T-helper 1 cell treated with Interleukin-12 subunit alpha and Interleukin-12 subunit beta and Interleukin-4 antibody, amounts not matched to agents 30 μg/mL and 1 μg/mL, for 36 hours (primary cell): Measurements from ENCODE around the gene MYPOP.
"Not testable (repeated sequence)": the region's sequence is repeated elsewhere in the genome, so short reads cannot be mapped to it uniquely, and the experiment has no call there.

Experiments
- H3K27ac Mint-ChIP-seq: one replicate; pipeline ENCODE4 v1.8.0; 2021; ENCODE audit warnings: mild to moderate bottlenecking, mixed read lengths
- H3K27me3 Mint-ChIP-seq: one replicate; pipeline ENCODE4 v1.8.0; 2021; ENCODE audit warnings: low read depth, mixed read lengths
- H3K36me3 Mint-ChIP-seq: one replicate; pipeline ENCODE4 v1.8.0; 2021; ENCODE audit warnings: low read depth, mixed read lengths
- H3K4me1 Mint-ChIP-seq: one replicate; pipeline ENCODE4 v1.8.0; 2021; ENCODE audit warnings: low read depth, mixed read lengths
- H3K4me3 Mint-ChIP-seq: one replicate; pipeline ENCODE4 v1.8.0; 2021; ENCODE audit warnings: mild to moderate bottlenecking, moderate library complexity, mixed read lengths
- H3K9me3 Mint-ChIP-seq: one replicate; pipeline ENCODE4 v1.8.0; 2021; ENCODE audit warnings: mixed read lengths

MYPOP gene

GRCh38 chr19:45897261-45897812, 5.1 kb downstream of the MYPOP start:
- Mint-ChIP-seq H3K4me3 (no peak overlapping the region), H3K27me3 (no peaks in the 10 kb centered on the region), H3K9me3 (no peaks in the 10 kb centered on the region), H3K36me3 (peaks cover 21% of the 10 kb centered on the region), H3K27ac (no peak overlapping the region), H3K4me1 (peaks cover 12% of the 10 kb centered on the region)

- H3K4me3 Mint-ChIP-seq, H3K9me3 Mint-ChIP-seq, H3K27ac Mint-ChIP-seq, H3K27me3 Mint-ChIP-seq, H3K4me1 Mint-ChIP-seq: not testable (repeated sequence)
- H3K36me3 Mint-ChIP-seq = peaks cover 21% of the 10 kb centered on the region
Measured at GRCh38 chr19:45895983-45896599, 6.3 kb downstream of the MYPOP start.

- Mint-ChIP-seq H3K9me3 (no peaks in the 10 kb centered on the region), H3K4me1 (peaks cover 2% of the 10 kb centered on the region), H3K4me3 (no peak overlapping the region), H3K27ac (no peak overlapping the region), H3K36me3 (peaks cover 17% of the 10 kb centered on the region), H3K27me3 (no peaks in the 10 kb centered on the region)
Measured at GRCh38 chr19:45895519-45895972, 6.9 kb downstream of the MYPOP start.

GRCh38 chr19:45890877-45891276, 11.5 kb downstream of the MYPOP start:
- Mint-ChIP-seq H3K27ac (no peak overlapping the region), H3K9me3 (no peaks in the 10 kb centered on the region), H3K36me3 (peaks cover 8% of the 10 kb centered on the region), H3K4me3 (no peak overlapping the region), H3K4me1 (peaks cover 8% of the 10 kb centered on the region), H3K27me3 (no peaks in the 10 kb centered on the region)

- no peak overlapping the region for H3K4me3 Mint-ChIP-seq
- no peak overlapping the region for H3K27ac Mint-ChIP-seq
- no peaks in the 10 kb centered on the region for H3K9me3 Mint-ChIP-seq
- peaks cover 5% of the 10 kb centered on the region for H3K36me3 Mint-ChIP-seq
- H3K4me1 Mint-ChIP-seq = peaks cover 8% of the 10 kb centered on the region
- no peaks in the 10 kb centered on the region for H3K27me3 Mint-ChIP-seq
Measured at GRCh38 chr19:45889210-45889885, 13.1 kb downstream of the MYPOP start.

GRCh38 chr19:45887200-45887710, 15.2 kb downstream of the MYPOP start:
- Mint-ChIP-seq H3K9me3 (no peaks in the 10 kb centered on the region), H3K27ac (peak overlapping the region; percentile 99), H3K4me3 (peak overlapping the region; percentile 97), H3K36me3 (peaks cover 7% of the 10 kb centered on the region), H3K4me1 (peaks cover 11% of the 10 kb centered on the region), H3K27me3 (no peaks in the 10 kb centered on the region)

GRCh38 chr19:45886427-45887199, 15.8 kb downstream of the MYPOP start:
- H3K4me3 Mint-ChIP-seq = peak overlapping the region; percentile 97
- peak overlapping the region; percentile 99 for H3K27ac Mint-ChIP-seq
- H3K36me3 Mint-ChIP-seq = peaks cover 7% of the 10 kb centered on the region
- H3K4me1 Mint-ChIP-seq = peaks cover 14% of the 10 kb centered on the region
- H3K27me3 Mint-ChIP-seq = no peaks in the 10 kb centered on the region
- no peaks in the 10 kb centered on the region for H3K9me3 Mint-ChIP-seq

- Mint-ChIP-seq H3K27me3 (peaks cover 3% of the 10 kb centered on the region), H3K4me3 (peak within 1 kb of the TSS; percentile 97), H3K27ac (peak within 1 kb of the TSS; percentile 99), H3K4me1 (peaks cover 21% of the 10 kb centered on the region), H3K9me3 (no peaks in the 10 kb centered on the region), H3K36me3 (peaks cover 7% of the 10 kb centered on the region)
Measured at GRCh38 chr19:45885556-45886426, 16.6 kb downstream of the MYPOP start, which contains the start of gene IRF2BP1. TSS of gene IRF2BP1 (minus strand) at chr19:45886141. CDS start at chr19:45885774, 367 bp downstream.

- Mint-ChIP-seq H3K36me3 (peaks cover 2% of the 10 kb centered on the region), H3K9me3 (no peaks in the 10 kb centered on the region), H3K4me1 (peaks cover 21% of the 10 kb centered on the region), H3K27me3 (peaks cover 3% of the 10 kb centered on the region), H3K4me3 (peak overlapping the region; percentile 37), H3K27ac (no peak overlapping the region)
Measured at GRCh38 chr19:45884682-45885555, 17.5 kb downstream of the MYPOP start.

GRCh38 chr19:45883881-45884681, 18.3 kb downstream of the MYPOP start:
- Mint-ChIP-seq H3K4me1 (peaks cover 21% of the 10 kb centered on the region), H3K36me3 (peaks cover 2% of the 10 kb centered on the region), H3K9me3 (no peaks in the 10 kb centered on the region), H3K27ac (no peak overlapping the region), H3K4me3 (no peak overlapping the region), H3K27me3 (peaks cover 3% of the 10 kb centered on the region)

- H3K4me3 Mint-ChIP-seq = peak overlapping the region; percentile 76
- H3K27ac Mint-ChIP-seq = peak overlapping the region; percentile 37
- peaks cover 2% of the 10 kb centered on the region for H3K36me3 Mint-ChIP-seq
- H3K27me3 Mint-ChIP-seq = peaks cover 3% of the 10 kb centered on the region
- H3K4me1 Mint-ChIP-seq = peaks cover 23% of the 10 kb centered on the region
- no peaks in the 10 kb centered on the region for H3K9me3 Mint-ChIP-seq
Measured at GRCh38 chr19:45883586-45883880, 18.9 kb downstream of the MYPOP start.

- Mint-ChIP-seq H3K4me3 (peak overlapping the region; percentile 76), H3K9me3 (no peaks in the 10 kb centered on the region), H3K27me3 (peaks cover 3% of the 10 kb centered on the region), H3K27ac (peak overlapping the region; percentile 37), H3K36me3 (peaks cover 2% of the 10 kb centered on the region), H3K4me1 (peaks cover 25% of the 10 kb centered on the region)
Measured at GRCh38 chr19:45882652-45883585, 19.5 kb downstream of the MYPOP start.
